HG02943 (cell line): ENCODE data around the gene RTF2.
"Not testable (repeated sequence)": the region's sequence is repeated elsewhere in the genome, so short reads cannot be mapped to it uniquely, and the experiment has no call there.

ENCODE experiments used
- ATAC-seq: cut with Tn5 transposase; IDR thresholded peaks from one replicate; pipeline ENCODE4 v1.9.1; 2021; ENCODE audit warnings: mild to moderate bottlenecking, low read depth, moderate library complexity; ENCODE audit not compliant: unreplicated experiment

RTF2 gene

DNA sequence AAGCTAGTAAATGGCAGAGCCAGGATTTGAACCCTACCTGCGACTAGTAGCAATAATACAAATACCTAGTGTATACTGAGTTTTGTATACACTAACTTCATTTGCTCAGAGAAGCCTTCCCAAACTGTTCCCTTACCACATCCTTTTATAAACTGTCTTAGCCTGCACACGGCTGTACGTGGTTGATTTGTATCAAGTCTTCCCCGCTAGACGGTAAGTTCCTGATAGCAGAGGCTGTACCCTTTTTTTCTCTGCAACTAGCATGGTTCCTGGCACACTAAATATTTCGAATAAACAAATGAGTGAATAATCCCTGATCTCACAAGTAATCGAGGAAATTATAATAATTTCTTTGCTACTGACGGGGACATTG, 636 bp downstream of the RTF2 start:
- ATAC-seq, result no peak

DNA sequence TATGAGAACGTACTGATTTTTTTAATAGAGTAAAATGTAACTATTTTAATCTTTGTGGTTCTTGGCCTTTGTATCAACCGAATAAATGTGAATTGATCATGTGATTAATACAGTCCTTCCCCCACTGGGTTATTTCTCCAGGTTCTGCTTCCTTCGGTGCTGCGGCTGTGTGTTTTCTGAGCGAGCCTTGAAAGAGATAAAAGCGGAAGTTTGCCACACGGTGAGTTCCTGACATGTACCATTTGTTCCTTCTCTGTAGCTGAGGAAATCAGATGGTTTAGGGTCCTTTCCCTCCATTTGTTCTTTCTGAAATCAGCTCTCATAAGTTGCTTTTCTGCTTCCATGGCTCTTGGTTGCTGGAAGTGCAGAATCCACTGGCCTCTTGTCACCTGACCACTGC, 15.5 kb downstream of the RTF2 start:
- no peak for ATAC-seq

DNA sequence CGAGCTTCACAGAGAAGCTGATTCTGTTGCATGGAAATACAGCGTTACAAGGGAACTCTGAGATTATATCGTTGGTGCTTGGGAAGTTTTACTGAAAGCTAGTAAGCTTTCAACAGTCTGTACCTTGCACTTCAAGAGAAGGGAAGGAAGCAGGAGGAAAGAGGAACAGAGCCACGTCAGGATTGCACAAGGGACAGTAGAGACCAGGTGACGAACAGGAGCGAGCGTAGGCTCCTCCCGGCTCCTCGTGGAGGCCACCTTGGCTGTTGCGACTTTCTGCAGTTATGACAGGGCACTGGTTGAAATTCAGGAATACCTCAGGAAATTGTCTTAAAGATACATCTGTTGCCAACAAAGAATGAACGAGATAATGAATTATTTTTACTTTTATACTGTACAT, 18.8 kb downstream of the RTF2 start:
- ATAC-seq, result no peak

- ATAC-seq, result no peak
Measured at GRCh38 chr20:56488566-56488965, 20.1 kb downstream of the RTF2 start.

DNA sequence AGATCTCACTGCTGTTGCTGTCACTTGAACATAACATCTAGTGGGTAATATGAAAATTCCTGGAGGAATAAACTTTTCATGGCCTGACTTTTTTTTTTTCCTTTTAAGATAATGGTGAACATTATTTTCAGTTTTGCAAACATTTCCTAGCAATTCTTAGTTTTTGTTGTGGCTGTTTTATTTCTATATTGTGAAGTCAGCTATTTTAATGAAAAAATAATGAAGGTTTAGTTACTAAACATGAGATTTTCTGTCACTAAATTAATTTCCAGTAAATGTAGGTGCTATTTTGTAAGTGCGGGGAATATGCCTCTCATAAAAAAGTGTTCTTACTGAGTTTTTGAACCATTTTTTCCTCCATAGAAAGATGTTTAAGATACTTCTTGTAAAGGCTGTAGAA, 32.7 kb downstream of the RTF2 start:
- no peak for ATAC-seq

DNA sequence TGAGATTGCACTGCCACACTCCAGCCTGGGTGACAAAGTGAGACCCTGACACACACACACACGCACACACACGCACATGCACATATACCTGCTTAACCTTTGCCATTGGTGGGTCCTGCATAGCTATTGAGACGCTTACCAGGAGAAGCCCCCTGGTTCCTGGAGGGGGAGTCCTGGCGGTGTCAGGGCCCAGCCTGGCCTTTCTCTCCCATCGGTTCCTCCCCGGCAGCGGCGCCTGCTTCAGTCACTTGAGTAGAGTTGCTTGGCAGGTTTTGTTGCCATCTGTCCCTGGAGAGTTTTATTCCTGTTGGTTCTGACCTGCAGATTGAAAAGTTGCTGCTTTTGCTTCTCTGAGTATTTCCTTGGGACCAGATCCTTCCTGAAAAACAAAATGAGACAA, 35.5 kb downstream of the RTF2 start:
- ATAC-seq, result no peak

DNA sequence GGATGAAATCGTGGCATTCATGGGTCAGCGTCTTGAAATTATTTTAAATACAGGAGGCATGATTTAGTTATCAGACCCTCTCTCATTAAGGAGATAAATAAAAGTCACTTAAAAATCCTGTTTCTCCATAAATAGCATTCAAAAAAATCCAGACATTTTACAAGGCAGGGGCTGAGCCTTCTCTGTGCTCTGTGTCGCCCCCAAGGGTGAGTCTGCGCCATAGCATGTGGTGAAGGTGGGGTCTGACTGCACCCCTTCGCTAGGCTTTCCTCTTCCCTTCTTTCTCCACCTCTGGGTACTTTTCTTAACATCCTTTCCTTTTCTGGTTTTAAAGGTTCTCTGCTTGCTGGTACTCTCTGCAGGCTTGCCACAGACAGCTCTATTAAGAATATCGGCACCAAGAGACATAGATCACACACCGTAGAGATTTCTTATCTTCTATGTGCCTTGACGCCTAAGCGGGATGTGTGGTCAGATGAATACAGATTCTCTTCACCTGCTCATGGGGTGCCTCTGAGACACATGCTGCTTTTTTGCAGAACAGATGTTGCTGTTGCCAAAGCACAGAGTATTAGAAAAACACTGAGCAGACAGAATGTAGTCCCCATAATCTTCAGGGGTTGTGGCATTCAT, 36.1 kb downstream of the RTF2 start:
- no peak for ATAC-seq

- ATAC-seq, result no peak
Measured at GRCh38 chr20:56506103-56506502, 37.7 kb downstream of the RTF2 start.

GRCh38 chr20:56511926-56512325, 43.5 kb downstream of the RTF2 start:
- no peak for ATAC-seq

DNA sequence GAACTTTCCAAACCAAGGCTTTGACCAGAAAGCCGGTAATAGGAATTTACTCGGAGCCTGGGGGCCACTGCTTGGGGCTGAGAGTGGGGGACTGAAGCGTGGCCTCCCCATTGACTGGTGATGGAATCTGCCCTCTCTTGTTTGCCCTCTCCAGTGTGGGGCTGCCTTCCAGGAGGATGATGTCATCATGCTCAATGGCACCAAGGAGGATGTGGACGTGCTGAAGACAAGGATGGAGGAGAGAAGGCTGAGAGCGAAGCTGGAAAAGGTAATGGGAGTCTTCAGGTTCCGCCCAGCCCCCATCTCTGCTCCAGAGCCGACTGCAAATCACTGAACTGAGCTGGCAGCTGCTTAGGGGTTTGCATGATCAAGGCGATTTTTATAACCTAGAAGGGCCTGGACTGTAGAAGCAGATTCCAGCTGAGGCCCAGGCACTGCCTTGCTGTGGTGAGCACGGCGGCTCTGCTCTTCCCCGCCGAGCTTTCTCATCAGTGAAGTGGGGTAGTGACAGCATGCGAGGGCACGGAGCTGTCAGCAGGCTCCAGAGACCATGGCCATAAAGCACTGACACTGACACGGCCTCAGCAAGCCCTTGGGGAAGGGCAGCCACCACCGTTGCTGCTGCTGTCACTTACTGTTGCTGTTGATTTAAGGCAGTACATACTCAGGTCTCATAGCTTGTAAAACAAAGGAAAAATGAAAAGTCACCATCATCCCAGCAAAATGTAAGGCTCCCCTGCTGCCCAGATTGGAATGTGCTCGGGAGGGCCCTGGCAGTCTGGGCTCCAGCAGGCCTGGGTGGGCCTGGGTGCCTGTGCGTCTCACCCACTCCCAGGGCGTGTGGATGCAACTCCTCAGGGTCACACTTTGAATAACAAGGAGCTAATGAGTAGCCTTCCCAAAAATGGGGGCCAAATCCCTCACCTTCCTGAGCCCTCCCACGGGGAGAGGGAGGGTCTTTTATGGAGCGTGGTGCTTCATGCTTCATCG, 45.0 kb downstream of the RTF2 start:
- ATAC-seq, result no peak

DNA sequence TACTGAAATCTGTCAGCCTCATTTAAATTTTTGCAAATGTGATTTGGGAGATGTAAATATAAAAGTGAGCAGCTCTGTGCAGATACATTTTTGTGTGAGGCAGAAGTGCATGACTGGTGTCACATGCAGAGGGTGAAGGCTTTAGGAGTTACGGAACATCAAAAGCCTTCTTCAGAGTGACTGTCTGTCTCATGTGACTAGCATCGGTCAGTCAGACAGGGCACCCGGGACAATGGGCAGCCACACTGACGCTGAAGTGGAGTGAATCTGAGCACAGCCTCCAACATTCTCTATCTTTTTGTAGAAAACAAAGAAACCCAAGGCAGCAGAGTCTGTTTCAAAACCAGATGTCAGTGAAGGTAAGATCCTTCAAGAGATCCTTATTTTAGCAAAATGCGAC, 48.2 kb downstream of the RTF2 start:
- ATAC-seq, result no peak

DNA sequence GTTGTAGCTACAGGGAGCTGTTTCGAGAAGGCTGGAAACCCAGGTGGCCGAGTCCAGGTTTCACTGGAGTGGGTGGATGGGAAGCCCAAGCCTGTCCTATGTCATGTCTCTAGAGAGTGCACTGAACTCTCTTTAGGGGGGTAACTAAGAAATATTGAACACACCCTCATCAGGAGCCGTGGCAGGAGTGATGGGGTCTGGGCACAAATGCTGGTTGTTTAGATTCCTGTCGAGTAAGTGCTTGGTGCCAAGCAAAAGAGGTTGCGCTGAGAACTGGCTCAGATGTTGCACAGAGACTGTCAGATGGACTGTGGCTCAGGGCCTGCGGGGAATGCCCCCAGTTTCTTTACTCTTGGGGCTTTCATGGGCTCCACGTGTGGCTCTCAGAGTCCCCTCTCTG, 48.8 kb downstream of the RTF2 start:
- ATAC-seq, result no peak

GRCh38 chr20:56517641-56518040, 49.2 kb downstream of the RTF2 start:
- ATAC-seq, result no peak

- ATAC-seq, result no peak
Measured at GRCh38 chr20:56518126-56518525, 49.7 kb downstream of the RTF2 start.

- ATAC-seq, result no peak
Measured at GRCh38 chr20:56518721-56519398, 50.4 kb downstream of the RTF2 start.

DNA sequence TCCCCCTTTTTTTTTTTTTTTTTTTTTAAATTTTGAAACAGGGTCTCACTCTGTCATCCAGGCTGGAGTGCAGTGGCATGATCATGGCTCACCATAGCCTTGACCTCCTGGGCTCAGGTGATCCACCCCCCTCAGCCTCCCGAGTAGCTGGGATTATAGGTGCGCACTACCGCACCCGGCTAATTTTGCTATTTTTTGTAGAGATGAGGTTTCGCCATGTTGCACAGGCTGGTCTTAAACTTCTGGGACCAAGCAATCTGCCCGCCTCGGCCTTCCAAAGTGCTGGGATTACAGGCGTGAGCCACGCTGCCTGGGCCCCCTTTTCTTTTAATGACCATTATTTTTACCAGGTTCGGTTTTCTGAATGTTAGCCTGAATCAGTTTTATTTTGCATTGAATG, 51.1 kb downstream of the RTF2 start:
- ATAC-seq, result no peak

DNA sequence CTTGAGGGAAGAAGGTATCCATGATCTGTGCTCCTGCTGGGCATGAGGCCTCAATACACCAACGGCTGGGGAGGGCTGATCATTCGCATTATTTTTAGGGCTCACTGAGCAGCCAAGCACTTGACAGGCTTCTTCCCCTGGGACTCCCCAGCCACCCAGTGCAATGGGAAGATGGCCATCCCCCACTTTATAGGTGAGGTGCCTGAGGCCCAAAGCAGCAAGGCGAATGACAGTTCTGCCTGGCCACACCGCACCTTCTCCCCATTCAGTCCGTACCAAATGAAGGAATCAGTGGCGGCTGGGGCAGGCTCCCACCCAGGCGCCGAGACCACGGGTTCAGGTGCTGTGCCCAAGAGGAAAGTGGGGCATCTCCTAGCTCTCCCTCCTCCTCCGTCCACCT, 51.8 kb downstream of the RTF2 start:
- ATAC-seq, result no peak

DNA sequence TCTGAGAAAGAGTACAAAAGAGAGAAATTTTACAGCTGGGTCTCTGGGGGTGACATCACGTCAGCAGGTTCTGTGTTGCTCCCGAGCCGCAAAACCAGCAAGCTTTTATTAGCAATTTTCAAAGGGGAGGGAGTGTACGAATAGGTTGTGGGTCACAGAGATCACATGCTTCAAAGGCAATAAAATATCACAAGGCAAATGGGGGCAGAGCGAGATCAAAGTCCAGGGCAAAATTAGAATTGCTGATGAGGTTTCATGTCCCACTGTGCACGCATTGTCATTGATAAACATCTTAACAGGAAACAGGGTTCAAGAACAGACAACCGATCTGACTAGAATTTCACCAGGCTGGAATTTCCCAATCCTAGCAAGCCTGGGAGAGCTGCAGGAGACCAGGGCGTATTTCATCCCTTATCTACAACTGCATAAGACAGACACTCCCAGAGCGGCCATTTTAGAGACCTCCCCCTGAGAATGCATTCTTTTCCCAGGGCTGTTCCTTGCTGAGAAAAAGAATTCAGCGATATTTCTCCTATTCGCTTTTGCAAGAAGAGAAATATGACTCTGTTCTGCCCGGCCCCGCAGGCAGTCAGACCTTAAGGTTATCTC, 52.4 kb downstream of the RTF2 start:
- not testable (repeated sequence) for ATAC-seq

GRCh38 chr20:56522311-56522710, 53.9 kb downstream of the RTF2 start:
- no peak for ATAC-seq

GRCh38 chr20:56524444-56524843, 56.0 kb downstream of the RTF2 start, which contains the start of gene FAM209A:
Gene FAM209A, plus strand, starts transcription at chr20:56524744. Its CDS starts 65 bp downstream, at chr20:56524809.
- not testable (repeated sequence) for ATAC-seq

GRCh38 chr20:56527521-56527920, 59.1 kb downstream of the RTF2 start:
- no peak for ATAC-seq
